HepG2 (cell line): ENCODE results near the gene NAA38. TPM values are rescaled to one million over a fixed set of nuclear protein-coding genes. Genes with fewer than 3 reads are reported as not detected.

Source experiments
- ARNT ChIP-seq: fragments of 450-650 bp; IDR thresholded peaks from 2 replicates; pipeline ENCODE4 v1.6.1; 2017
- ESRRA ChIP-seq: sonication (generic); formaldehyde crosslinking; IDR thresholded peaks from 2 replicates; pipeline ENCODE4 v1.5.1; 2020; ENCODE audit warnings: mild to moderate bottlenecking, low read depth, missing genetic modification reagents
- ETV6 ChIP-seq: sonication (generic); formaldehyde crosslinking; conservative IDR thresholded peaks from 2 replicates; pipeline ENCODE4 v1.4.0; 2020; ENCODE audit warnings: missing genetic modification reagents
- HDAC6 ChIP-seq: fragments of 200-600 bp; sonication (generic); IDR thresholded peaks from 2 replicates; pipeline ENCODE4 v1.7.0; 2017; ENCODE audit warnings: mild to moderate bottlenecking, antibody characterized with exemption, low read length, low read depth
- HMG20B ChIP-seq: conservative IDR thresholded peaks from 2 replicates; pipeline ENCODE4 v1.6.1; 2016; ENCODE audit warnings: missing genetic modification reagents, missing compliant biosample characterization
- NFKBIZ ChIP-seq: IDR thresholded peaks from 2 replicates; pipeline ENCODE4 v1.6.1; 2018; ENCODE audit warnings: missing genetic modification reagents, missing compliant biosample characterization
- PHF21A ChIP-seq: sonication (generic); formaldehyde crosslinking; IDR thresholded peaks from 2 replicates; pipeline ENCODE4 v1.5.0; 2020; ENCODE audit warnings: mild to moderate bottlenecking, missing genetic modification reagents
- RNF2 ChIP-seq: fragments of 450-650 bp; conservative IDR thresholded peaks from 2 replicates; pipeline ENCODE4 v1.6.1; 2016; ENCODE audit warnings: low read depth
- YEATS4 ChIP-seq: sonication (generic); formaldehyde crosslinking; IDR thresholded peaks from 2 replicates; pipeline ENCODE4 v1.4.0; 2020; ENCODE audit warnings: missing genetic modification reagents, borderline replicate concordance
- ZFYVE20 ChIP-seq: sonication (generic); formaldehyde crosslinking; IDR thresholded peaks from 2 replicates; pipeline ENCODE4 v1.8.0; 2023; ENCODE audit warnings: low read depth, mild to moderate bottlenecking, moderate library complexity, missing genetic modification reagents, borderline replicate concordance
- ZNF737 ChIP-seq: sonication (generic); formaldehyde crosslinking; IDR thresholded peaks from 2 replicates; pipeline ENCODE4 v1.5.0; 2020; ENCODE audit warnings: missing genetic modification reagents, mild to moderate bottlenecking, borderline replicate concordance
- ZNF788 ChIP-seq: sonication (generic); formaldehyde crosslinking; IDR thresholded peaks from 2 replicates; pipeline ENCODE4 v1.5.0; 2020; ENCODE audit warnings: mild to moderate bottlenecking, missing genetic modification reagents, borderline replicate concordance
- polyA plus RNA-seq, 8 experiments: library from polyadenylated mRNA; depleted of rRNA in 3 of 8; stranded (reverse) in 7 of 8; unstranded in 1 of 8; fragments of >200 nt; fragmentation: Illumina TruSeq in 4 of 8; extraction: Trizol in 4 of 8; gene quantifications; 2 replicates each; pipeline versions ENCODE4 v1.2.1 to v1.2.3, GENCODE V29; 2011 to 2016; ENCODE audit warnings: low read depth in 4 of 8, missing spikeins in 1 of 8, mixed read lengths in 1 of 8; ENCODE audit not compliant: insufficient read depth in 1 of 8
- total RNA-seq, 5 experiments: library from RNA; depleted of rRNA; stranded (reverse); fragments of >200 nt; fragmentation: Illumina TruSeq; extraction: Trizol; gene quantifications; 2 replicates each; pipeline ENCODE4 v1.2.3, GENCODE V29; 2016; ENCODE audit warnings: low read depth in 1 of 5
- TF ChIP-seq, protein P1 (sequence below), 2 experiments: sonication (generic) in 1 of 2; formaldehyde crosslinking in 1 of 2; IDR thresholded peaks; 2 replicates each; pipeline versions ENCODE4 v1.4.0 to v1.6.1; 2016 to 2020; ENCODE audit warnings: borderline replicate concordance in 1 of 2, low read depth in 1 of 2, mild to moderate bottlenecking in 1 of 2, missing genetic modification reagents in 1 of 2
- TF ChIP-seq, protein P2 (sequence below): sonication (generic); formaldehyde crosslinking; IDR thresholded peaks from 2 replicates; pipeline ENCODE4 v1.8.0; 2022; ENCODE audit warnings: missing genetic modification reagents, mild to moderate bottlenecking, moderate library complexity, borderline replicate concordance
- TF ChIP-seq, protein P3 (sequence below): sonication (generic); formaldehyde crosslinking; IDR thresholded peaks from 2 replicates; pipeline ENCODE4 v1.4.0; 2020; ENCODE audit warnings: missing genetic modification reagents
- TF ChIP-seq, protein P4 (sequence below): sonication (generic); formaldehyde crosslinking; conservative IDR thresholded peaks from 2 replicates; pipeline ENCODE4 v1.8.0; 2022; ENCODE audit warnings: mild to moderate bottlenecking, moderate library complexity, missing genetic modification reagents

Gene NAA38
- total and polyA plus RNA-seq, 2 of the 13 experiments (the other 11 are each of a cell fraction or from before 2014, with no cell fraction given), result 46.9 to 91.6 TPM

DNA sequence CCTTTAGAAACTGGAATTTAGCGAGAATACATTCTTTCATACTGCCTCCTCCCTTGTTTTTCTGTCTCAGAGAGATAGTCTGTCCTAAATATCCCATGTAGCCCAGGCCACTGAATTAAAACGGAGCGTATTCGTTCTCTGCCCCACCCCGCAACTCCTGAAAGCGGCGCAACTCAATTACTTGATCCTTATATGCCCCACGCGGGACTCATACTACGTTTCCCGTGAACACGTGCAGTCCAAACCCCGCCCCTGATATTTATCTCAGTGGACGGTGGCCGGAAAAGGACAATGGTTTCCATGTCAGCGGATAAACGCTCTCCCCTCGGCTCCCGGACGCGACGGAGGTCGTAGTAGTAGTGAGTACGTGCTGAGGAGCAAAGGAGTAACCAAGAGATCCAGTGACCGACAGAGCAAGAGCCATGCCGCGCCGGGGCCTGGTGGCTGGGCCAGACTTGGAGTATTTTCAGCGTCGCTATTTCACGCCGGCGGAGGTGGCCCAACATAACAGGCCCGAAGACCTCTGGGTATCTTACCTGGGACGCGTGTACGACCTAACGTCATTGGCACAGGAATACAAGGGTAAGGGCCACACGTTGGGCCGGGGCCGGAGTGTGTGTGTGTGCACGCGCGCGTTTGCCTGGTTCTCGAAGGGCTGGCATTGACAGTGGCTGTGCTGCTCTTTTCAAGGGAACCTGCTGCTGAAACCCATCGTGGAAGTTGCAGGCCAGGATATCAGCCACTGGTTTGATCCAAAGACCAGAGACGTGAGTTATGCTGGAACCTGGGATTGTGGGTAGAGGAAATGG is 558 bp upstream of the NAA38 start, which contains the start of gene CYB5D1 (continued):
- TF ChIP-seq HDAC6 (no peak), YEATS4 (peak; percentile 52; the same call in 1 of the 2 replicates), ETV6 (CRISPR knock-in tag) (no peak; the same call in 1 of the 2 replicates), ZNF788 (peak; percentile 60; the same call in 1 of the 2 replicates), ESRRA (CRISPR knock-in tag) (no peak), PHF21A (CRISPR knock-in tag) (no peak; the same call in 1 of the 2 replicates), NFKBIZ (CRISPR knock-in tag) (0 out of 2 replicates have a peak, but pooled peaks have one; percentile 40), ZNF737 (CRISPR knock-in tag) (no peak), HMG20B (no peak), ZFYVE20 (CRISPR knock-in tag) (no peak), ARNT (no peak), RNF2 (no peak; the same call in 1 of the 2 replicates)
- TF ChIP-seq, protein P1, sequence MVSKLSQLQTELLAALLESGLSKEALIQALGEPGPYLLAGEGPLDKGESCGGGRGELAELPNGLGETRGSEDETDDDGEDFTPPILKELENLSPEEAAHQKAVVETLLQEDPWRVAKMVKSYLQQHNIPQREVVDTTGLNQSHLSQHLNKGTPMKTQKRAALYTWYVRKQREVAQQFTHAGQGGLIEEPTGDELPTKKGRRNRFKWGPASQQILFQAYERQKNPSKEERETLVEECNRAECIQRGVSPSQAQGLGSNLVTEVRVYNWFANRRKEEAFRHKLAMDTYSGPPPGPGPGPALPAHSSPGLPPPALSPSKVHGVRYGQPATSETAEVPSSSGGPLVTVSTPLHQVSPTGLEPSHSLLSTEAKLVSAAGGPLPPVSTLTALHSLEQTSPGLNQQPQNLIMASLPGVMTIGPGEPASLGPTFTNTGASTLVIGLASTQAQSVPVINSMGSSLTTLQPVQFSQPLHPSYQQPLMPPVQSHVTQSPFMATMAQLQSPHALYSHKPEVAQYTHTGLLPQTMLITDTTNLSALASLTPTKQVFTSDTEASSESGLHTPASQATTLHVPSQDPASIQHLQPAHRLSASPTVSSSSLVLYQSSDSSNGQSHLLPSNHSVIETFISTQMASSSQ (IDR thresholded peaks at IDR 0.05; ENCODE audit: low read depth), result no peak
- TF ChIP-seq, protein P1 (CRISPR knock-in tag; IDR thresholded peaks at IDR 0.05; ENCODE audit: borderline replicate concordance), result no peak
- TF ChIP-seq, protein P2, sequence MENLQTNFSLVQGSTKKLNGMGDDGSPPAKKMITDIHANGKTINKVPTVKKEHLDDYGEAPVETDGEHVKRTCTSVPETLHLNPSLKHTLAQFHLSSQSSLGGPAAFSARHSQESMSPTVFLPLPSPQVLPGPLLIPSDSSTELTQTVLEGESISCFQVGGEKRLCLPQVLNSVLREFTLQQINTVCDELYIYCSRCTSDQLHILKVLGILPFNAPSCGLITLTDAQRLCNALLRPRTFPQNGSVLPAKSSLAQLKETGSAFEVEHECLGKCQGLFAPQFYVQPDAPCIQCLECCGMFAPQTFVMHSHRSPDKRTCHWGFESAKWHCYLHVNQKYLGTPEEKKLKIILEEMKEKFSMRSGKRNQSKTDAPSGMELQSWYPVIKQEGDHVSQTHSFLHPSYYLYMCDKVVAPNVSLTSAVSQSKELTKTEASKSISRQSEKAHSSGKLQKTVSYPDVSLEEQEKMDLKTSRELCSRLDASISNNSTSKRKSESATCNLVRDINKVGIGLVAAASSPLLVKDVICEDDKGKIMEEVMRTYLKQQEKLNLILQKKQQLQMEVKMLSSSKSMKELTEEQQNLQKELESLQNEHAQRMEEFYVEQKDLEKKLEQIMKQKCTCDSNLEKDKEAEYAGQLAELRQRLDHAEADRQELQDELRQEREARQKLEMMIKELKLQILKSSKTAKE, result no peak
- TF ChIP-seq, protein P3, sequence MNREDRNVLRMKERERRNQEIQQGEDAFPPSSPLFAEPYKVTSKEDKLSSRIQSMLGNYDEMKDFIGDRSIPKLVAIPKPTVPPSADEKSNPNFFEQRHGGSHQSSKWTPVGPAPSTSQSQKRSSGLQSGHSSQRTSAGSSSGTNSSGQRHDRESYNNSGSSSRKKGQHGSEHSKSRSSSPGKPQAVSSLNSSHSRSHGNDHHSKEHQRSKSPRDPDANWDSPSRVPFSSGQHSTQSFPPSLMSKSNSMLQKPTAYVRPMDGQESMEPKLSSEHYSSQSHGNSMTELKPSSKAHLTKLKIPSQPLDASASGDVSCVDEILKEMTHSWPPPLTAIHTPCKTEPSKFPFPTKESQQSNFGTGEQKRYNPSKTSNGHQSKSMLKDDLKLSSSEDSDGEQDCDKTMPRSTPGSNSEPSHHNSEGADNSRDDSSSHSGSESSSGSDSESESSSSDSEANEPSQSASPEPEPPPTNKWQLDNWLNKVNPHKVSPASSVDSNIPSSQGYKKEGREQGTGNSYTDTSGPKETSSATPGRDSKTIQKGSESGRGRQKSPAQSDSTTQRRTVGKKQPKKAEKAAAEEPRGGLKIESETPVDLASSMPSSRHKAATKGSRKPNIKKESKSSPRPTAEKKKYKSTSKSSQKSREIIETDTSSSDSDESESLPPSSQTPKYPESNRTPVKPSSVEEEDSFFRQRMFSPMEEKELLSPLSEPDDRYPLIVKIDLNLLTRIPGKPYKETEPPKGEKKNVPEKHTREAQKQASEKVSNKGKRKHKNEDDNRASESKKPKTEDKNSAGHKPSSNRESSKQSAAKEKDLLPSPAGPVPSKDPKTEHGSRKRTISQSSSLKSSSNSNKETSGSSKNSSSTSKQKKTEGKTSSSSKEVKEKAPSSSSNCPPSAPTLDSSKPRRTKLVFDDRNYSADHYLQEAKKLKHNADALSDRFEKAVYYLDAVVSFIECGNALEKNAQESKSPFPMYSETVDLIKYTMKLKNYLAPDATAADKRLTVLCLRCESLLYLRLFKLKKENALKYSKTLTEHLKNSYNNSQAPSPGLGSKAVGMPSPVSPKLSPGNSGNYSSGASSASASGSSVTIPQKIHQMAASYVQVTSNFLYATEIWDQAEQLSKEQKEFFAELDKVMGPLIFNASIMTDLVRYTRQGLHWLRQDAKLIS, result no peak
- TF ChIP-seq, protein P4, sequence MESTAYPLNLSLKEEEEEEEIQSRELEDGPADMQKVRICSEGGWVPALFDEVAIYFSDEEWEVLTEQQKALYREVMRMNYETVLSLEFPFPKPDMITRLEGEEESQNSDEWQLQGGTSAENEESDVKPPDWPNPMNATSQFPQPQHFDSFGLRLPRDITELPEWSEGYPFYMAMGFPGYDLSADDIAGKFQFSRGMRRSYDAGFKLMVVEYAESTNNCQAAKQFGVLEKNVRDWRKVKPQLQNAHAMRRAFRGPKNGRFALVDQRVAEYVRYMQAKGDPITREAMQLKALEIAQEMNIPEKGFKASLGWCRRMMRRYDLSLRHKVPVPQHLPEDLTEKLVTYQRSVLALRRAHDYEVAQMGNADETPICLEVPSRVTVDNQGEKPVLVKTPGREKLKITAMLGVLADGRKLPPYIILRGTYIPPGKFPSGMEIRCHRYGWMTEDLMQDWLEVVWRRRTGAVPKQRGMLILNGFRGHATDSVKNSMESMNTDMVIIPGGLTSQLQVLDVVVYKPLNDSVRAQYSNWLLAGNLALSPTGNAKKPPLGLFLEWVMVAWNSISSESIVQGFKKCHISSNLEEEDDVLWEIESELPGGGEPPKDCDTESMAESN (CRISPR knock-in tag), result peak; percentile 34; the same call in 1 of the 2 replicates
